HepG2 (cell line): ENCODE measurements around the gene EXOC6B. TPM values are rescaled to one million over a fixed set of nuclear protein-coding genes. Genes with fewer than 3 reads are reported as not detected.

Experiments used
- ATAC-seq: fragments of 200-7000 bp; cut with Tn5 transposase; 3 replicates; pipeline ENCODE4 v1.9.1; 2020; ENCODE audit warnings: mild to moderate bottlenecking, moderate library complexity
- BruUV-seq: library from RNA; stranded (reverse); fragments of 400-500 nt; replicated peaks from 2 replicates; lab custom pipeline; 2021; lab: Mats Ljungman, UMichigan
- CTCF ChIA-PET: fragments of 300-600 bp; formaldehyde crosslinking; extraction: SDS; loops from one replicate; lab custom pipeline; 2021; ENCODE audit warnings: low total read pairs, inconsistent platforms, low intra/inter-chr PET ratio; lab: Yijun Ruan, JAX
- POLR2A ChIA-PET: fragments of 350-600 bp; sonication (Branson Sonifier 250); formaldehyde crosslinking; loops from one replicate; lab custom pipeline; 2020; ENCODE audit warnings: antibody characterized with exemption, inconsistent platforms; lab: Yijun Ruan, JAX
- DNase-seq: peaks from one replicate; pipeline ENCODE4 v3.0.0-alpha.2; 2015; ENCODE audit warnings: low spot score
- FAIRE-seq: peaks from 3 replicates; lab custom pipeline; 2011; peaks lifted over from hg19 to GRCh38; lab: Jason Lieb, UNC
- H2AFZ ChIP-seq: one replicate; pipeline ENCODE4 v1.6.1; 2011; ENCODE audit warnings: low read length, inconsistent platforms
- H3K27ac ChIP-seq: fragments of 300-600 bp; 3 replicates; pipeline ENCODE4 v1.8.0; 2011; ENCODE audit warnings: mixed run types, mild to moderate bottlenecking, mixed read lengths, low read length, inconsistent platforms; ENCODE audit not compliant: insufficient read depth; ENCODE audit errors: extremely low read length
- H3K27me3 ChIP-seq, 2 experiments: fragments of 200-600 bp in 1 of 2; 2 replicates in 1 of 2; 3 replicates in 1 of 2; pipeline versions ENCODE4 v1.6.0 to v1.8.0; 2011; ENCODE audit warnings: low read length in 2 of 2, mild to moderate bottlenecking in 2 of 2, moderate library complexity in 2 of 2, inconsistent platforms in 1 of 2; ENCODE audit not compliant: insufficient read depth in 2 of 2, control insufficient read depth in 1 of 2
- H3K36me3 ChIP-seq, 2 experiments: fragments of 200-600 bp in 1 of 2; replicated peaks in 1 of 2; 2 replicates in 1 of 2; 3 replicates in 1 of 2; pipeline versions ENCODE4 v1.5.1 to v1.8.0; 2011; ENCODE audit warnings: low read length in 2 of 2, inconsistent platforms in 1 of 2; ENCODE audit not compliant: insufficient read depth in 2 of 2, control insufficient read depth in 1 of 2
- H3K4me1 ChIP-seq: 2 replicates; pipeline ENCODE4 v1.5.1; 2012; ENCODE audit warnings: low read length, inconsistent platforms; ENCODE audit not compliant: insufficient read depth
- H3K4me2 ChIP-seq: 2 replicates; pipeline ENCODE4 v1.6.0; 2011; ENCODE audit warnings: low read depth, low read length, inconsistent platforms
- H3K4me3 ChIP-seq, 3 experiments: fragments of 200-600 bp in 1 of 3; sonication (generic), shearing (Covaris generic) in 1 of 3; replicated peaks in 1 of 3; 2 replicates each; pipeline ENCODE4 v1.5.1; 2011 to 2016; ENCODE audit warnings: low read length in 3 of 3, inconsistent platforms in 2 of 3, low read depth in 2 of 3, mild to moderate bottlenecking in 2 of 3, control low read depth in 1 of 3, mixed read lengths in 1 of 3; ENCODE audit not compliant: insufficient read depth in 1 of 3
- H3K79me2 ChIP-seq: one replicate; pipeline ENCODE4 v1.6.1; 2011; ENCODE audit warnings: low read length, inconsistent platforms; ENCODE audit not compliant: insufficient read depth
- H3K9ac ChIP-seq: 2 replicates; pipeline ENCODE4 v1.6.0; 2011; ENCODE audit warnings: mild to moderate bottlenecking, low read depth, low read length, inconsistent platforms; ENCODE audit not compliant: insufficient read depth
- H3K9me3 ChIP-seq: 2 replicates; pipeline ENCODE4 v1.5.1; 2012; ENCODE audit warnings: mild to moderate bottlenecking, low read length
- H4K20me1 ChIP-seq: 2 replicates; pipeline ENCODE4 v1.6.0; 2011; ENCODE audit warnings: inconsistent platforms, mild to moderate bottlenecking, low read length, moderate library complexity; ENCODE audit not compliant: insufficient read depth
- CEBPB ChIP-seq: IDR thresholded peaks from 2 replicates; pipeline ENCODE4 v1.6.1; 2011; ENCODE audit warnings: low read depth, low read length, improper control_type of control experiment, borderline replicate concordance
- CEBPG ChIP-seq: IDR thresholded peaks from 2 replicates; pipeline ENCODE4 v1.6.1; 2016
- FOSL2 ChIP-seq: sonication (generic); formaldehyde crosslinking; IDR thresholded peaks from 2 replicates; pipeline ENCODE4 v1.4.0; 2020; ENCODE audit warnings: missing genetic modification reagents
- GATAD2A ChIP-seq: IDR thresholded peaks from 2 replicates; pipeline ENCODE4 v1.6.1; 2016
- IRX3 ChIP-seq: sonication (generic); formaldehyde crosslinking; IDR thresholded peaks from 2 replicates; pipeline ENCODE4 v1.8.1; 2023; ENCODE audit warnings: mild to moderate bottlenecking, low read depth, missing genetic modification reagents, borderline replicate concordance
- KLF15 ChIP-seq: sonication (generic); formaldehyde crosslinking; IDR thresholded peaks from 2 replicates; pipeline ENCODE4 v1.8.1; 2023; ENCODE audit warnings: borderline replicate concordance, mild to moderate bottlenecking, inconsistent platforms, missing genetic modification reagents, mixed read lengths
- SAP130 ChIP-seq: IDR thresholded peaks from 2 replicates; pipeline ENCODE4 v1.6.1; 2016; ENCODE audit warnings: low read depth
- SIN3A ChIP-seq: IDR thresholded peaks from 2 replicates; pipeline ENCODE4 v1.6.1; 2011; ENCODE audit warnings: low read depth, mild to moderate bottlenecking, control low read depth, low read length, borderline replicate concordance
- SOX13 ChIP-seq, 3 experiments: fragments of 450-650 bp in 1 of 3; sonication (generic) in 1 of 3; formaldehyde crosslinking in 1 of 3; IDR thresholded peaks in 2 of 3; conservative IDR thresholded peaks in 1 of 3; 2 replicates each; pipeline versions ENCODE4 v1.5.0 to v1.6.1; 2016 to 2020; ENCODE audit warnings: antibody characterized with exemption in 1 of 3, mild to moderate bottlenecking in 1 of 3, missing compliant biosample characterization in 1 of 3, missing genetic modification reagents in 1 of 3, moderate library complexity in 1 of 3
- SOX5 ChIP-seq: IDR thresholded peaks from 2 replicates; pipeline ENCODE4 v1.6.1; 2016; ENCODE audit warnings: borderline replicate concordance
- ZFP36 ChIP-seq: fragments of 150-350 bp; IDR thresholded peaks from 2 replicates; pipeline ENCODE4 v1.6.1; 2018; ENCODE audit warnings: borderline replicate concordance, low read length, low read depth; ENCODE audit not compliant: partially characterized antibody
- ZIK1 ChIP-seq: sonication (generic); formaldehyde crosslinking; IDR thresholded peaks from 2 replicates; pipeline ENCODE4 v1.5.0; 2020; ENCODE audit warnings: mild to moderate bottlenecking, low read depth, missing genetic modification reagents, borderline replicate concordance
- ZNF225 ChIP-seq: sonication (generic); formaldehyde crosslinking; IDR thresholded peaks from 2 replicates; pipeline ENCODE4 v1.4.0; 2020; ENCODE audit warnings: mild to moderate bottlenecking, missing genetic modification reagents
- ZNF605 ChIP-seq: sonication (generic); formaldehyde crosslinking; IDR thresholded peaks from 2 replicates; pipeline ENCODE4 v1.8.0; 2022; ENCODE audit warnings: mild to moderate bottlenecking, missing genetic modification reagents
- ZNF792 ChIP-seq: IDR thresholded peaks from 2 replicates; pipeline ENCODE4 v1.6.1; 2016
- WGBS: methylation state at CpG from one replicate; pipeline ENCODE4 v1.1.6; 2017; ENCODE audit warnings: low lambda C conversion rate; 5-methylcytosine and 5-hydroxymethylcytosine counted together
- in situ Hi-C: cut with HindIII; loops from 2 replicates; pipeline ENCODE4 v1.10.0; 2017; ENCODE audit warnings: low pct_unique_long_range_greater_than_20kb; ENCODE audit not compliant: extremely low pct_ligation_motif_present
- intact Hi-C: fragments of 100-400 bp; cut with micrococcal nuclease; formaldehyde crosslinking; loops from one replicate; pipeline ENCODE4 v1.10.0; 2022; ENCODE audit not compliant: unreplicated experiment
- polyA plus RNA-seq, 8 experiments: library from polyadenylated mRNA; depleted of rRNA in 3 of 8; stranded (reverse) in 7 of 8; unstranded in 1 of 8; fragments of >200 nt; fragmentation: Illumina TruSeq in 4 of 8; extraction: Trizol in 4 of 8; gene quantifications; 2 replicates each; pipeline versions ENCODE4 v1.2.1 to v1.2.3, GENCODE V29; 2011 to 2016; ENCODE audit warnings: low read depth in 4 of 8, missing spikeins in 1 of 8, mixed read lengths in 1 of 8; ENCODE audit not compliant: insufficient read depth in 1 of 8
- total RNA-seq, 5 experiments: library from RNA; depleted of rRNA; stranded (reverse); fragments of >200 nt; fragmentation: Illumina TruSeq; extraction: Trizol; gene quantifications; 2 replicates each; pipeline ENCODE4 v1.2.3, GENCODE V29; 2016; ENCODE audit warnings: low read depth in 1 of 5
- TF ChIP-seq, protein P1 (sequence below): sonication (generic); formaldehyde crosslinking; IDR thresholded peaks from 2 replicates; pipeline ENCODE4 v1.4.0; 2020; ENCODE audit warnings: missing genetic modification reagents
- TF ChIP-seq, protein P2 (sequence below): sonication (generic); formaldehyde crosslinking; conservative IDR thresholded peaks from 2 replicates; pipeline ENCODE4 v1.4.0; 2020; ENCODE audit warnings: mild to moderate bottlenecking, missing genetic modification reagents, moderate library complexity

Gene EXOC6B
- total and polyA plus RNA-seq, 2 of the 13 experiments (the other 11 are each of a cell fraction or from before 2014, with no cell fraction given), result 9.1 to 15.9 TPM

DNA sequence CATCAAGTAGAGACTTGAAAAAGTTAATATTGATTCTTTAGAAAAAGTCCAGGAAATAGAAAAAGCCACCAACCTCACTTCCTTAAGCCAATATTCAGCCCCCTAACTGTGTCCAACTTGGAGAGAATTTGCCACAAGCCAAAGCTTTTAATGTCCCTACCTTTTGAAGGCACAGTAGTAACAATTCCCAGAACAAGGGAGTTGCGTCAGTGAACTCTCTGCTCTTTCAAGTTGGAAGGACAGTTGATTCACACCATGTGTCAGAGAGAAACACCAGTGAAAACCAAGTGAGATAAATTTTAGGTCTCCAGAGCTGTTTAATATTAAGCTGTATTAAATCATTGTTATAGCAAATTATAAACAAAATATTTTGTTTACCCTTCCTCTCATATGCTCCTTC, 66.1 kb downstream of the EXOC6B start:
- peak; percentile 44 for DNase-seq
- Histone ChIP-seq H4K20me1 (no peaks in the 10 kb centered on the region), H3K4me1 (peaks cover 57% of the 10 kb centered on the region), H3K27me3 (no peaks in the 10 kb centered on the region), H3K27ac (peak overlapping the region; percentile 21), H3K4me2 (no peak overlapping the region), H3K36me3 (peaks cover 0 to 2% of the 10 kb centered on the region in 2 experiments; a peak in 2 of 5 replicates), H2AFZ (no peak overlapping the region), H3K9me3 (peaks cover 20% of the 10 kb centered on the region), H3K79me2 (no peaks in the 10 kb centered on the region), H3K4me3 (no peak overlapping the region), H3K9ac (no peak overlapping the region)
- WGBS, result 80% methylated on average over 1 of the region's 1 CpG
- POLR2A ChIA-PET, result no interaction called here
- no TSS peak for BruUV-seq
- CTCF ChIA-PET, result no interaction called here
- intact Hi-C loops, result loop anchor here (5.0 kb wide), 1 partner anchor 37 kb away; no protein-coding TSS in a partner anchor
- no peak for ATAC-seq
- FAIRE-seq, result no peak
- in situ Hi-C loops, result no loop called here
- TF ChIP-seq GATAD2A (CRISPR knock-in tag) (peak; percentile 15; the same call in 1 of the 2 replicates), SIN3A (no peak), ZNF225 (CRISPR knock-in tag) (no peak), FOSL2 (CRISPR knock-in tag) (0 out of 2 replicates have a peak, but pooled peaks have one; percentile 20), CEBPG (CRISPR knock-in tag) (peak; percentile 59), ZNF792 (CRISPR knock-in tag) (0 out of 2 replicates have a peak, but pooled peaks have one; percentile 22), ZNF605 (CRISPR knock-in tag) (no peak), SOX13 (IDR thresholded peaks at IDR 0.05) (no peak), SOX13 (CRISPR knock-in tag; conservative IDR thresholded peaks at IDR 0.05 in 1 of 2, IDR thresholded peaks at IDR 0.05 in 1 of 2) (peak in 1 of 2 experiments; percentile 61; a peak in 1 of 4 replicates), ZFP36 (no peak), SOX5 (CRISPR knock-in tag) (0 out of 2 replicates have a peak, but pooled peaks have one; percentile 15), IRX3 (CRISPR knock-in tag) (no peak), CEBPB (peak; percentile 68; the same call in 1 of the 2 replicates), SAP130 (peak; percentile 23; the same call in 1 of the 2 replicates), KLF15 (CRISPR knock-in tag) (no peak), ZIK1 (no peak)
- TF ChIP-seq, protein P1, sequence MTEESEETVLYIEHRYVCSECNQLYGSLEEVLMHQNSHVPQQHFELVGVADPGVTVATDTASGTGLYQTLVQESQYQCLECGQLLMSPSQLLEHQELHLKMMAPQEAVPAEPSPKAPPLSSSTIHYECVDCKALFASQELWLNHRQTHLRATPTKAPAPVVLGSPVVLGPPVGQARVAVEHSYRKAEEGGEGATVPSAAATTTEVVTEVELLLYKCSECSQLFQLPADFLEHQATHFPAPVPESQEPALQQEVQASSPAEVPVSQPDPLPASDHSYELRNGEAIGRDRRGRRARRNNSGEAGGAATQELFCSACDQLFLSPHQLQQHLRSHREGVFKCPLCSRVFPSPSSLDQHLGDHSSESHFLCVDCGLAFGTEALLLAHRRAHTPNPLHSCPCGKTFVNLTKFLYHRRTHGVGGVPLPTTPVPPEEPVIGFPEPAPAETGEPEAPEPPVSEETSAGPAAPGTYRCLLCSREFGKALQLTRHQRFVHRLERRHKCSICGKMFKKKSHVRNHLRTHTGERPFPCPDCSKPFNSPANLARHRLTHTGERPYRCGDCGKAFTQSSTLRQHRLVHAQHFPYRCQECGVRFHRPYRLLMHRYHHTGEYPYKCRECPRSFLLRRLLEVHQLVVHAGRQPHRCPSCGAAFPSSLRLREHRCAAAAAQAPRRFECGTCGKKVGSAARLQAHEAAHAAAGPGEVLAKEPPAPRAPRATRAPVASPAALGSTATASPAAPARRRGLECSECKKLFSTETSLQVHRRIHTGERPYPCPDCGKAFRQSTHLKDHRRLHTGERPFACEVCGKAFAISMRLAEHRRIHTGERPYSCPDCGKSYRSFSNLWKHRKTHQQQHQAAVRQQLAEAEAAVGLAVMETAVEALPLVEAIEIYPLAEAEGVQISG (CRISPR knock-in tag), result no peak
- TF ChIP-seq, protein P2, sequence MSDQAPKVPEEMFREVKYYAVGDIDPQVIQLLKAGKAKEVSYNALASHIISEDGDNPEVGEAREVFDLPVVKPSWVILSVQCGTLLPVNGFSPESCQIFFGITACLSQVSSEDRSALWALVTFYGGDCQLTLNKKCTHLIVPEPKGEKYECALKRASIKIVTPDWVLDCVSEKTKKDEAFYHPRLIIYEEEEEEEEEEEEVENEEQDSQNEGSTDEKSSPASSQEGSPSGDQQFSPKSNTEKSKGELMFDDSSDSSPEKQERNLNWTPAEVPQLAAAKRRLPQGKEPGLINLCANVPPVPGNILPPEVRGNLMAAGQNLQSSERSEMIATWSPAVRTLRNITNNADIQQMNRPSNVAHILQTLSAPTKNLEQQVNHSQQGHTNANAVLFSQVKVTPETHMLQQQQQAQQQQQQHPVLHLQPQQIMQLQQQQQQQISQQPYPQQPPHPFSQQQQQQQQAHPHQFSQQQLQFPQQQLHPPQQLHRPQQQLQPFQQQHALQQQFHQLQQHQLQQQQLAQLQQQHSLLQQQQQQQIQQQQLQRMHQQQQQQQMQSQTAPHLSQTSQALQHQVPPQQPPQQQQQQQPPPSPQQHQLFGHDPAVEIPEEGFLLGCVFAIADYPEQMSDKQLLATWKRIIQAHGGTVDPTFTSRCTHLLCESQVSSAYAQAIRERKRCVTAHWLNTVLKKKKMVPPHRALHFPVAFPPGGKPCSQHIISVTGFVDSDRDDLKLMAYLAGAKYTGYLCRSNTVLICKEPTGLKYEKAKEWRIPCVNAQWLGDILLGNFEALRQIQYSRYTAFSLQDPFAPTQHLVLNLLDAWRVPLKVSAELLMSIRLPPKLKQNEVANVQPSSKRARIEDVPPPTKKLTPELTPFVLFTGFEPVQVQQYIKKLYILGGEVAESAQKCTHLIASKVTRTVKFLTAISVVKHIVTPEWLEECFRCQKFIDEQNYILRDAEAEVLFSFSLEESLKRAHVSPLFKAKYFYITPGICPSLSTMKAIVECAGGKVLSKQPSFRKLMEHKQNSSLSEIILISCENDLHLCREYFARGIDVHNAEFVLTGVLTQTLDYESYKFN (CRISPR knock-in tag), result no peak
